Cardiac muscle cell (in vitro differentiated cells and primary cell): Measurements from ENCODE around the gene MTX1. TPM values are rescaled to one million over a fixed set of nuclear protein-coding genes. Genes with fewer than 3 reads are reported as not detected.
A peak's percentile ranks its signal among the peaks of the same experiment; 100 is the strongest.

Experiments
- DNase-seq, 2 donors: peaks; one replicate each; pipeline versions ENCODE4 v3.0.0 to v3.0.0-alpha.2; 2010 to 2017; ENCODE audit warnings: low read depth in 1 of 2, low spot score in 1 of 2
- H3K27ac ChIP-seq: fragments of 200-600 bp; sonication (generic); 2 replicates; pipeline ENCODE4 v1.5.1; 2016
- H3K27me3 ChIP-seq: fragments of 200-600 bp; sonication (generic); 2 replicates; pipeline ENCODE4 v1.6.0; 2016; ENCODE audit warnings: control low read depth
- H3K36me3 ChIP-seq: fragments of 200-600 bp; sonication (generic); 2 replicates; pipeline ENCODE4 v1.5.1; 2016; ENCODE audit warnings: control low read depth
- H3K4me1 ChIP-seq: fragments of 200-600 bp; sonication (generic); 2 replicates; pipeline ENCODE4 v1.8.1; 2017; ENCODE audit warnings: low read depth, mild to moderate bottlenecking, mixed run types
- H3K4me3 ChIP-seq: fragments of 200-600 bp; sonication (generic); 2 replicates; pipeline ENCODE4 v1.5.1; 2016; ENCODE audit warnings: mild to moderate bottlenecking
- H3K9me3 ChIP-seq: fragments of 200-600 bp; sonication (generic); 2 replicates; pipeline ENCODE4 v1.5.1; 2017; ENCODE audit warnings: low read depth, mild to moderate bottlenecking, control low read depth
- polyA plus RNA-seq: library from polyadenylated mRNA; unstranded; fragments of >200 nt; fragmentation: Nextera tagmentation; extraction: Ambion mirVana; gene quantifications from 2 replicates; pipeline ENCODE4 v1.2.1, GENCODE V29; 2016
- total RNA-seq: library from RNA; depleted of rRNA; stranded (reverse); fragments of >200 nt; gene quantifications from 2 replicates; pipeline ENCODE4 v1.2.3, GENCODE V29; 2016
- TF ChIP-seq, protein P1 (sequence below): IDR thresholded peaks from 2 replicates; pipeline ENCODE4 v1.5.1; 2012; ENCODE audit warnings: low read depth, mild to moderate bottlenecking, low read length

Gene MTX1
- total and polyA plus RNA-seq, 2 experiments from 2014 or later: 24.7 to 31.9 TPM

DNA sequence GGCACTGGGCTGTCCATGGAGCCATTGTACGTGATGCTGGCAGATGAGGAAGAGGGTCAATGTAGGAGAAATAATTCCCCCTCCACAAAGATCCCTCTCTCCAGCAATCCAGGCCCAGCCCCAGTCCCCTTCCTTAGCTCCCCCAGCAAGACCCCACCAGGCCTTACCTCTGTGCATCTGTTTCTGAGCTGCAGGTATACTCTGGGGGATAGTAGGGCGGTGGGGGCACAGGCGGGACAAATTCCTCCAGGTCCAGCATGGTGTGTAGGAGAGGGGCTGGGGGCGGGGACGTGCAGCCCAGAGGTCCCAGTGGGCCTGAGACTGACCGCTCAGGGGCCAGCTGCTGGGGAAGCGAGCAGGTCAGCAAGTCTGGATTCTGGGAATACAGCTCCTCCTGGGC lies 43.1 kb downstream of the MTX1 start:
- TF ChIP-seq, protein P1, sequence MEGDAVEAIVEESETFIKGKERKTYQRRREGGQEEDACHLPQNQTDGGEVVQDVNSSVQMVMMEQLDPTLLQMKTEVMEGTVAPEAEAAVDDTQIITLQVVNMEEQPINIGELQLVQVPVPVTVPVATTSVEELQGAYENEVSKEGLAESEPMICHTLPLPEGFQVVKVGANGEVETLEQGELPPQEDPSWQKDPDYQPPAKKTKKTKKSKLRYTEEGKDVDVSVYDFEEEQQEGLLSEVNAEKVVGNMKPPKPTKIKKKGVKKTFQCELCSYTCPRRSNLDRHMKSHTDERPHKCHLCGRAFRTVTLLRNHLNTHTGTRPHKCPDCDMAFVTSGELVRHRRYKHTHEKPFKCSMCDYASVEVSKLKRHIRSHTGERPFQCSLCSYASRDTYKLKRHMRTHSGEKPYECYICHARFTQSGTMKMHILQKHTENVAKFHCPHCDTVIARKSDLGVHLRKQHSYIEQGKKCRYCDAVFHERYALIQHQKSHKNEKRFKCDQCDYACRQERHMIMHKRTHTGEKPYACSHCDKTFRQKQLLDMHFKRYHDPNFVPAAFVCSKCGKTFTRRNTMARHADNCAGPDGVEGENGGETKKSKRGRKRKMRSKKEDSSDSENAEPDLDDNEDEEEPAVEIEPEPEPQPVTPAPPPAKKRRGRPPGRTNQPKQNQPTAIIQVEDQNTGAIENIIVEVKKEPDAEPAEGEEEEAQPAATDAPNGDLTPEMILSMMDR: no peak
- H3K36me3 ChIP-seq: peaks cover 9% of the 10 kb centered on the region
- H3K4me3 ChIP-seq: no peak overlapping the region
- H3K27me3 ChIP-seq: no peaks in the 10 kb centered on the region
- DNase-seq: no peak
- peak overlapping the region; percentile 70 for H3K27ac ChIP-seq
- no peaks in the 10 kb centered on the region for H3K9me3 ChIP-seq
- peaks cover 30% of the 10 kb centered on the region for H3K4me1 ChIP-seq

DNA sequence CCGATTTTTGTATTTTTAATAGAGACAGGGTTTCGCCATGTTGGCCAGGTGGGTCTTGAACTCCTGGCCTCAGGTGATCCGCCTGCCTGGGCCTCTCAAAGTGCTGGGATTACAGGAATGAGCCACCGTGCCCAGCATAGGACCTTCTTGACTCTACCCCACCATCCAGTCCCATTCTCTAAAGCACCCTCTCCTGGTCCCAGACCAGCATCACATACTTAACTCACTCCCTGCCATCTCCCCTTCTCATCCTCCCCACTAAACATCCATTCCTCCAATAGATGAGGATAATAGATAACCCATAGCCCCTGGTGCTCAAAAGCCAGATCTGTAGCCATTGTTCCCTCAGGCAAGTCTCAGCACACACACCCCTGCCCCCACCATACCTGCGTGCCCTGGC lies 44.7 kb downstream of the MTX1 start:
- Histone ChIP-seq H3K4me3 (no peak overlapping the region), H3K27me3 (no peaks in the 10 kb centered on the region), H3K4me1 (peaks cover 30% of the 10 kb centered on the region), H3K9me3 (no peaks in the 10 kb centered on the region), H3K27ac (peak overlapping the region; percentile 54), H3K36me3 (peaks cover 5% of the 10 kb centered on the region)
- TF ChIP-seq, protein P1: peak; percentile 8
- no peak for DNase-seq

DNA sequence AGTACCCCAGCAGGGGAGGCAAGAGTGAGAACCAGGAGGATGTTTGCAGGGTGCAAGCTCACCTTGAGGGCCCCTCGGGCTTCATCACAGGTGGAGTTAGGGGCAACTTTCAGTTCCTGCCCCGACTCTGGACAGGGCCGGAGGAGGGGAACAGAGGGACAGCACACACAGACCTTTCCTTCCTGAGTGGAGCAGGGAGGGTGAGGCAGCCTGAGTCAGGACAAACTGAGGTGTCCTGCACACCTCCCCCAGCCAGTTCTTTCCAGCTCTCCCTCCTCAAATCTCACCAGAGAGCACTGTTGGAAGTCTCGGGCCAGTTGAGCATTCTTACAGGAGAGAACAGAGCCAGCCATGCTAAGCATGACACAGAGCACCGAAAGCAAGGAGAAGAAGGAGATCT lies 45.3 kb downstream of the MTX1 start:
- peak overlapping the region; percentile 70 for H3K4me3 ChIP-seq
- DNase-seq: no peak
- TF ChIP-seq, protein P1: no peak

DNA sequence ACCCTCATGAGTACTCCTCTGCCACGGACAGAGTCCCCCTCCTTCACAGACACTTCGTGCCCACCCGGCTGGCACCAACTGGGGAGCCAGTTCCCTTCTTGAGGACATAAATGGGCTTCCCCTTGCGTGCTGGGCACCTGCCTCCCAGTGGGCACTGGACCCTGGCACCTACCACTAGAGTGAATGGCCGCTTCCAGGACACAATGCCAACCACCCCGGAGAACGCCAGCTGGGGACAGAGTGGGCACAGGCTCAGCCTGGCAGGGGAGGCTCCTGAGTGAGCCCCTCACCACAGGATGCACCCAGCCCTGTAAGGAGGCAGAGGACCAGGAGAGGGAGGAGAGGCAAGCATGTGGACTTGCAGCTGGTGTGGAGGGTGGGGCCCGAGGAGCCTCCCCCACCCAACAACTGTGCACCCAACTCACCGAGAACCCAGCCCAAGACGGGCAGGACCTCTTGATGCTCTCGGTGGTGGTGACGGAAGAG lies 45.8 kb downstream of the MTX1 start:
- TF ChIP-seq, protein P1: no peak
- Histone ChIP-seq H3K27me3 (no peaks in the 10 kb centered on the region), H3K36me3 (peaks cover 5% of the 10 kb centered on the region), H3K9me3 (no peaks in the 10 kb centered on the region), H3K4me3 (peak overlapping the region; percentile 70), H3K4me1 (peaks cover 30% of the 10 kb centered on the region), H3K27ac (no peak overlapping the region)
- no peak for DNase-seq

More for the DNA sequence above, 45.3 kb downstream of the MTX1 start:
- Histone ChIP-seq H3K27ac (peak overlapping the region; percentile 54), H3K4me1 (peaks cover 30% of the 10 kb centered on the region), H3K36me3 (peaks cover 9% of the 10 kb centered on the region), H3K9me3 (no peaks in the 10 kb centered on the region), H3K27me3 (no peaks in the 10 kb centered on the region)

DNA sequence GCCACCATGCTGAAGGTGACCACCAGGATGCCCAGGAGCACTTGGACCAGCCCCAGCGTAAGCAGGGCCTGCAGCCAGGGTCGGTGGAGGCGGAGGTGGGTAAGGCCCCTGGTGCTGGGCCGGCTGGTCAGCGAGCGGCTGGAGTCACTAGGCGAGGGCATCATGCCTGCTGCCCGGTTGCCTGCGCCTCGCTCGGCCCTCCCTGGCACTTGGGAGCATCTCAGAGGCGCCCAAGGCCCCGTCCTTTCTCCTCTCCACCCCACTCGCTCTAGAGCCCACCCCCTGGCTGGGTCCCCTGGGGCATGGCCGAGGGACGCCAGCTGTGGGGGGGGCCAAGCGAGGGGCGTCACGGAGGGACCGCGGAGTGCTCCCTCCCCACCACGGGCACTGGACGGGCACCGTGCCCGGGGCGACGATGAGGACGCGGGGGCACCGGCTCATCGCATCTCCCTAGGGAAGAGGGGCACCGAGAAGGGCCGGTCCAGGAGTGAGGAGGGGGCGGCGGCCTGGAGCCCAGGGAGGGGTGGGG lies 46.3 kb downstream of the MTX1 start:
- DNase-seq: no peak
- peak overlapping the region; percentile 69 for H3K27ac ChIP-seq

More for the DNA sequence above, 46.3 kb downstream of the MTX1 start:
- Histone ChIP-seq H3K9me3 (no peaks in the 10 kb centered on the region), H3K4me1 (peaks cover 30% of the 10 kb centered on the region), H3K27me3 (no peaks in the 10 kb centered on the region), H3K4me3 (peak overlapping the region; percentile 70), H3K36me3 (peaks cover 4% of the 10 kb centered on the region)
- TF ChIP-seq, protein P1: no peak
